Mucosa of descending colon (tissue), 3 donors: ENCODE results near the gene ASB6. TPM values are rescaled to one million over a fixed set of nuclear protein-coding genes. Genes with fewer than 3 reads are reported as not detected.
"Not testable (repeated sequence)": the region's sequence is repeated elsewhere in the genome, so short reads cannot be mapped to it uniquely, and the experiment has no call there.

Experiments used
- ATAC-seq: fragments of 200-7000 bp; cut with Tn5 transposase; one replicate; pipeline ENCODE4 v1.9.1; 2020; ENCODE audit warnings: mild to moderate bottlenecking, moderate library complexity
- DNase-seq, 3 donors: peaks; one replicate each; pipeline ENCODE4 v3.0.0-alpha.2; 2020
- H3K36me3 ChIP-seq: fragments of 200-600 bp; one replicate; pipeline ENCODE4 v1.8.0; 2021; ENCODE audit warnings: low read depth, mild to moderate bottlenecking
- H3K4me1 ChIP-seq: fragments of 200-600 bp; one replicate; pipeline ENCODE4 v1.8.0; 2021; ENCODE audit warnings: low read depth, mild to moderate bottlenecking
- H3K4me3 ChIP-seq: fragments of 200-600 bp; one replicate; pipeline ENCODE4 v1.8.0; 2021; ENCODE audit warnings: mild to moderate bottlenecking
- H3K9me3 ChIP-seq: fragments of 200-600 bp; one replicate; pipeline ENCODE4 v1.8.0; 2021; ENCODE audit warnings: mild to moderate bottlenecking
- CTCF ChIP-seq: fragments of 200-600 bp; IDR thresholded peaks from one replicate; pipeline ENCODE4 v1.8.0; 2022; ENCODE audit warnings: antibody characterized with exemption, mild to moderate bottlenecking
- intact Hi-C, 2 donors: fragments of 100-400 bp; cut with DNase I in 1 of 2; cut with micrococcal nuclease in 1 of 2; formaldehyde crosslinking; loops; one replicate each; pipeline versions ENCODE4 v1.11.0 to v1.11.1; 2022; cut with DNase I, micrococcal nuclease
- total RNA-seq, 3 donors: library from RNA; stranded (reverse); fragmentation: NEBNext Ultra II Directional in 2 of 3; extraction: Animal tissue kit (Norgen Biotek cat#: 25700) in 2 of 3; gene quantifications; one replicate each; pipeline versions ENCODE4 v1.2.1 to v1.2.4, GENCODE V29; 2021 to 2023
- donor health status: DM: no; HTN: no; CAD: no; lungs with moderate emphysema.
- donor health status: DM: no; HTN: no; CAD: no.
- donor health status: DM: no; HTN: yes; CAD: no.

Gene ASB6
- total RNA-seq, 3 donors from 2014 or later = 16.1 to 21.3 (median 17.5) TPM

GRCh38 chr9:129637673-129638439 is 4.1 kb downstream of the ASB6 start:
- intact Hi-C loops = no loop called here
- H3K36me3 ChIP-seq = no peaks in the 10 kb centered on the region
- no peak for ATAC-seq

GRCh38 chr9:129637102-129637501 is 4.8 kb downstream of the ASB6 start:
- intact Hi-C loops = no loop called here
- H3K4me1 ChIP-seq = peaks cover 13% of the 10 kb centered on the region
- H3K36me3 ChIP-seq = no peaks in the 10 kb centered on the region
- DNase-seq (no peak), ATAC-seq (no peak)
- H3K9me3 ChIP-seq = no peaks in the 10 kb centered on the region
- H3K4me3 ChIP-seq = no peak overlapping the region
- no peak for TF ChIP-seq CTCF

More at GRCh38 chr9:129637673-129638439, 4.1 kb downstream of the ASB6 start:
- Histone ChIP-seq H3K9me3 (no peaks in the 10 kb centered on the region), H3K4me1 (peaks cover 13% of the 10 kb centered on the region), H3K4me3 (no peak overlapping the region)
- no peak for TF ChIP-seq CTCF
- DNase-seq = no peak

GRCh38 chr9:129636343-129636742 is 5.6 kb downstream of the ASB6 start:
- peaks cover 13% of the 10 kb centered on the region for H3K4me1 ChIP-seq
- H3K4me3 ChIP-seq, H3K9me3 ChIP-seq, intact Hi-C loops, ATAC-seq, H3K36me3 ChIP-seq, DNase-seq: not testable (repeated sequence)

- no peak for TF ChIP-seq CTCF
- no peaks in the 10 kb centered on the region for H3K9me3 ChIP-seq
- no peak for ATAC-seq
- H3K4me1 ChIP-seq = peaks cover 4% of the 10 kb centered on the region
- intact Hi-C loops = no loop called here
- DNase-seq = no peak
- no peaks in the 10 kb centered on the region for H3K36me3 ChIP-seq
- H3K4me3 ChIP-seq = no peak overlapping the region
These were observed 6.6 kb downstream of the ASB6 start for GRCh38 chr9:129635099-129636065.

GRCh38 chr9:129633848-129634247 is 8.1 kb downstream of the ASB6 start:
- DNase-seq = no peak
- TF ChIP-seq CTCF = no peak
- no peaks in the 10 kb centered on the region for H3K36me3 ChIP-seq
- H3K9me3 ChIP-seq = no peaks in the 10 kb centered on the region
- H3K4me1 ChIP-seq = no peaks in the 10 kb centered on the region
- no peak for ATAC-seq
- no peak overlapping the region for H3K4me3 ChIP-seq
- intact Hi-C loops = no loop called here

- no peak overlapping the region for H3K4me3 ChIP-seq
- intact Hi-C loops = no loop called here
- DNase-seq (no peak), ATAC-seq (no peak)
- H3K9me3 ChIP-seq = no peaks in the 10 kb centered on the region
- no peaks in the 10 kb centered on the region for H3K36me3 ChIP-seq
- TF ChIP-seq CTCF = no peak
- no peaks in the 10 kb centered on the region for H3K4me1 ChIP-seq
These were observed 8.7 kb downstream of the ASB6 start for GRCh38 chr9:129633207-129633606.
